H1 (cell line): ENCODE data around the gene STX7. TPM values are rescaled to one million over a fixed set of nuclear protein-coding genes. Genes with fewer than 3 reads are reported as not detected.

Source experiments
- CTCF ChIA-PET: fragments of 300-600 bp; sonication (Branson Sonifier 250); formaldehyde crosslinking; loops from one replicate; lab custom pipeline; 2021; ENCODE audit not compliant: partially characterized antibody; lab: Charles Lee
- POLR2A ChIA-PET: fragments of 300-600 bp; sonication (Branson Sonifier 250); formaldehyde crosslinking; loops from one replicate; lab custom pipeline; 2021; ENCODE audit warnings: inconsistent platforms; ENCODE audit not compliant: partially characterized antibody; lab: Charles Lee
- DNase-seq, 2 experiments: peaks; one replicate each; pipeline versions ENCODE4 v3.0.0 to v3.0.0-alpha.2; 2010 to 2022; ENCODE audit warnings: low spot score in 2 of 2, low read depth in 1 of 2, mixed read lengths in 1 of 2
- FAIRE-seq: peaks from 2 replicates; lab custom pipeline; 2011; peaks lifted over from hg19 to GRCh38; lab: Jason Lieb, UNC
- H2AFZ ChIP-seq: 2 replicates; pipeline ENCODE4 v1.8.1; 2012; ENCODE audit warnings: low read length, inconsistent platforms
- H2AK5ac ChIP-seq: 2 replicates; pipeline ENCODE4 v1.6.1; 2013; ENCODE audit warnings: low read depth, low read length
- H2BK120ac ChIP-seq: replicated peaks from 2 replicates; pipeline ENCODE3; 2013; ENCODE audit warnings: low read depth, low read length, inconsistent platforms
- H2BK12ac ChIP-seq: 2 replicates; pipeline ENCODE4 v1.6.1; 2013; ENCODE audit warnings: low read depth, low read length
- H2BK15ac ChIP-seq: 2 replicates; pipeline ENCODE4 v1.6.1; 2013; ENCODE audit warnings: low read length
- H2BK20ac ChIP-seq: 2 replicates; pipeline ENCODE4 v1.6.1; 2013; ENCODE audit warnings: low read length
- H2BK5ac ChIP-seq: 2 replicates; pipeline ENCODE4 v1.6.1; 2013; ENCODE audit warnings: low read depth, low read length
- H3K14ac ChIP-seq: 2 replicates; pipeline ENCODE4 v1.6.1; 2013; ENCODE audit warnings: inconsistent platforms; ENCODE audit not compliant: insufficient read length
- H3K18ac ChIP-seq: 2 replicates; pipeline ENCODE4 v1.6.1; 2013; ENCODE audit warnings: low read length; ENCODE audit errors: extremely low read depth
- H3K23ac ChIP-seq: 2 replicates; pipeline ENCODE4 v1.6.1; 2013; ENCODE audit warnings: inconsistent platforms; ENCODE audit not compliant: insufficient read length
- H3K23me2 ChIP-seq: 2 replicates; pipeline ENCODE4 v1.6.1; 2013; ENCODE audit warnings: low read depth, low read length
- H3K27ac ChIP-seq: 2 replicates; pipeline ENCODE4 v1.6.1; 2011; ENCODE audit warnings: low read depth, low read length, inconsistent platforms
- H3K27me3 ChIP-seq, 4 experiments: replicated peaks in 1 of 4; 1 replicate in 1 of 4; 2 replicates in 3 of 4; pipeline versions ENCODE4 v1.6.1 to v1.8.1; 2011 to 2013; ENCODE audit warnings: low read length in 3 of 4, mild to moderate bottlenecking in 3 of 4, inconsistent platforms in 2 of 4, mixed read lengths in 2 of 4, moderate library complexity in 1 of 4; ENCODE audit not compliant: control insufficient read depth in 3 of 4, insufficient read depth in 3 of 4; ENCODE audit errors: extremely low read depth in 1 of 4
- H3K36me3 ChIP-seq, 4 experiments: 2 replicates each; pipeline versions ENCODE4 v1.6.1 to v1.8.1; 2011 to 2013; ENCODE audit warnings: mild to moderate bottlenecking in 4 of 4, low read length in 3 of 4, moderate library complexity in 2 of 4, control low read depth in 1 of 4, inconsistent platforms in 1 of 4; ENCODE audit not compliant: insufficient read depth in 4 of 4, control insufficient read depth in 2 of 4
- H3K4ac ChIP-seq: replicated peaks from 2 replicates; pipeline ENCODE3; 2013; ENCODE audit warnings: low read length, low read depth, mixed read lengths, inconsistent platforms; ENCODE audit not compliant: insufficient read length
- H3K4me1 ChIP-seq, 4 experiments: replicated peaks in 1 of 4; 1 replicate in 1 of 4; 2 replicates in 3 of 4; pipeline versions ENCODE4 v1.6.1 to v1.8.1; 2011 to 2013; ENCODE audit warnings: low read length in 3 of 4, inconsistent platforms in 2 of 4, mixed read lengths in 1 of 4; ENCODE audit not compliant: insufficient read depth in 4 of 4, control insufficient read depth in 3 of 4
- H3K4me2 ChIP-seq, 2 experiments: 2 replicates each; pipeline versions ENCODE4 v1.6.1 to v1.8.1; 2011 to 2013; ENCODE audit warnings: low read depth in 2 of 2, low read length in 2 of 2, control low read depth in 1 of 2, inconsistent platforms in 1 of 2, mild to moderate bottlenecking in 1 of 2; ENCODE audit not compliant: insufficient read depth in 1 of 2
- H3K4me3 ChIP-seq, 4 experiments: fragments of 200-600, 300-600 bp in 1 of 4; sonication (generic), shearing (Covaris generic), sonication (Bioruptor Twin) in 1 of 4; 2 replicates each; pipeline versions ENCODE4 v1.5.1 to v1.8.1; 2011 to 2016; ENCODE audit warnings: low read length in 4 of 4, low read depth in 3 of 4, control low read depth in 2 of 4, inconsistent platforms in 2 of 4, mild to moderate bottlenecking in 2 of 4, mixed read lengths in 1 of 4, moderate library complexity in 1 of 4; ENCODE audit not compliant: insufficient read depth in 2 of 4; ENCODE audit errors: extremely low read depth in 1 of 4
- H3K56ac ChIP-seq: replicated peaks from 2 replicates; pipeline ENCODE3; 2013; ENCODE audit warnings: low read depth, mild to moderate bottlenecking, mixed read lengths, low read length, inconsistent platforms; ENCODE audit not compliant: insufficient read length
- H3K79me1 ChIP-seq: 2 replicates; pipeline ENCODE4 v1.6.1; 2013; ENCODE audit warnings: low read depth, low read length, control low read depth
- H3K79me2 ChIP-seq, 2 experiments: 2 replicates each; pipeline versions ENCODE4 v1.6.1 to v1.8.1; 2012 to 2013; ENCODE audit warnings: low read length in 2 of 2, mild to moderate bottlenecking in 2 of 2, inconsistent platforms in 1 of 2; ENCODE audit not compliant: insufficient read depth in 2 of 2, control insufficient read depth in 1 of 2
- H3K9ac ChIP-seq, 4 experiments: replicated peaks in 1 of 4; 1 replicate in 1 of 4; 2 replicates in 3 of 4; pipeline versions ENCODE4 v1.6.1 to v1.8.1; 2011 to 2013; ENCODE audit warnings: low read depth in 3 of 4, low read length in 3 of 4, control low read depth in 2 of 4, mild to moderate bottlenecking in 2 of 4, moderate library complexity in 2 of 4, inconsistent platforms in 1 of 4; ENCODE audit errors: extremely low read depth in 1 of 4
- H3K9me3 ChIP-seq, 2 experiments: 2 replicates each; pipeline versions ENCODE4 v1.6.1 to v1.8.1; 2012 to 2013; ENCODE audit warnings: mild to moderate bottlenecking in 2 of 2, moderate library complexity in 2 of 2, control low read depth in 1 of 2, inconsistent platforms in 1 of 2, low read depth in 1 of 2, low read length in 1 of 2, mixed read lengths in 1 of 2; ENCODE audit not compliant: insufficient read depth in 2 of 2
- H4K20me1 ChIP-seq, 2 experiments: replicated peaks in 1 of 2; 2 replicates each; pipeline versions ENCODE3 to v1.8.1; 2011 to 2013; ENCODE audit warnings: inconsistent platforms in 2 of 2, low read length in 2 of 2, mild to moderate bottlenecking in 1 of 2; ENCODE audit not compliant: insufficient read depth in 2 of 2, control insufficient read depth in 1 of 2
- H4K5ac ChIP-seq: 2 replicates; pipeline ENCODE4 v1.6.1; 2013; ENCODE audit warnings: low read length, low read depth, mixed read lengths, inconsistent platforms; ENCODE audit not compliant: insufficient read length
- H4K8ac ChIP-seq: 2 replicates; pipeline ENCODE4 v1.8.0; 2013; ENCODE audit warnings: mild to moderate bottlenecking, moderate library complexity, low read length, inconsistent platforms; ENCODE audit not compliant: insufficient read depth; ENCODE audit errors: extremely low read depth
- H4K91ac ChIP-seq: replicated peaks from 2 replicates; pipeline ENCODE3; 2013; ENCODE audit warnings: low read length, mixed read lengths, inconsistent platforms; ENCODE audit not compliant: insufficient read length
- CHD1 ChIP-seq: IDR thresholded peaks from 2 replicates; pipeline ENCODE4 v1.6.1; 2012; ENCODE audit warnings: low read depth, low read length, improper control_type of control experiment
- E2F6 ChIP-seq: IDR thresholded peaks from 2 replicates; pipeline ENCODE4 v1.6.1; 2012; ENCODE audit warnings: inconsistent platforms
- HDAC6 ChIP-seq: IDR thresholded peaks from one replicate; pipeline ENCODE4 v1.7.1; 2012; ENCODE audit warnings: low read depth, mild to moderate bottlenecking, inconsistent platforms, low read length, moderate library complexity
- JUND ChIP-seq: IDR thresholded peaks from 2 replicates; pipeline ENCODE4 v1.6.1; 2011; ENCODE audit warnings: mild to moderate bottlenecking, improper control_type of control experiment, low read length
- POU5F1 ChIP-seq: IDR thresholded peaks from 2 replicates; pipeline ENCODE4 v1.6.1; 2011; ENCODE audit warnings: low read depth, mild to moderate bottlenecking, low read length, moderate library complexity
- SIRT6 ChIP-seq: IDR thresholded peaks from one replicate; pipeline ENCODE4 v1.7.1; 2012; ENCODE audit warnings: low read length, inconsistent platforms
- SIX5 ChIP-seq: IDR thresholded peaks from 2 replicates; pipeline ENCODE4 v1.6.1; 2011; ENCODE audit warnings: mild to moderate bottlenecking, low read depth, low read length
- TCF12 ChIP-seq: IDR thresholded peaks from 2 replicates; pipeline ENCODE4 v1.6.1; 2011; ENCODE audit warnings: low read depth, mild to moderate bottlenecking, low read length
- WGBS, 2 experiments: shearing (Covaris generic) in 1 of 2; methylation state at CpG; one replicate each; pipeline versions ENCODE4 v1.1.6 to v1.1.7; 2013 to 2015; ENCODE audit warnings: low lambda C conversion rate in 2 of 2, mixed read lengths in 2 of 2, inconsistent platforms in 1 of 2, low coverage in 1 of 2, missing lambda C conversion rate in 1 of 2; ENCODE audit not compliant: insufficient replicate concordance in 2 of 2, insufficient coverage in 1 of 2, insufficient read length in 1 of 2; ENCODE audit errors: extremely low coverage in 1 of 2, missing lambda C conversion rate in 1 of 2; 5-methylcytosine and 5-hydroxymethylcytosine counted together
- polyA plus RNA-seq, 7 experiments: library from polyadenylated mRNA; depleted of rRNA in 3 of 7; stranded (reverse) in 5 of 7; unstranded in 2 of 7; fragments of >200 nt in 5 of 7; fragments of 200-250 nt in 2 of 7; gene quantifications; 1 replicate in 5 of 7; 2 replicates in 1 of 7; 4 replicates in 1 of 7; pipeline versions ENCODE4 v1.2.1 to v1.2.3, GENCODE V29; 2011 to 2013; ENCODE audit warnings: missing spikeins in 2 of 7, mixed read lengths in 2 of 7
- total RNA-seq: library from RNA; stranded (reverse); fragmentation: NEBNext Ultra II Directional; extraction: Animal tissue kit (Norgen Biotek cat#: 25700); gene quantifications from 2 replicates; pipeline ENCODE4 v1.2.1, GENCODE V29; 2021

Gene STX7
- total and polyA plus RNA-seq, 2 of the 8 experiments (the other 6 are each of a cell fraction or from before 2014, with no cell fraction given): 5.7 to 27.9 TPM

GRCh38 chr6:132527791-132528190 is 14.9 kb upstream of the STX7 start:
- H3K27me3 ChIP-seq: no peaks in the 10 kb centered on the region
- H4K8ac ChIP-seq: no peak overlapping the region
- no peaks in the 10 kb centered on the region for H3K23me2 ChIP-seq
- H2BK120ac ChIP-seq: no peak overlapping the region
- no peak overlapping the region for H3K4ac ChIP-seq
- no peak for DNase-seq
- no peak overlapping the region for H2BK12ac ChIP-seq
- no peak overlapping the region for H2AK5ac ChIP-seq
- H3K4me3 ChIP-seq: no peak overlapping the region
- H3K79me1 ChIP-seq: no peaks in the 10 kb centered on the region
- no peak overlapping the region for H4K91ac ChIP-seq
- H3K27ac ChIP-seq: no peak overlapping the region
- H3K18ac ChIP-seq: no peak overlapping the region
- H3K36me3 ChIP-seq: no peaks in the 10 kb centered on the region
- no peak overlapping the region for H3K56ac ChIP-seq
- no peak overlapping the region for H3K23ac ChIP-seq
- H2AFZ ChIP-seq: no peak overlapping the region
- no peak overlapping the region for H2BK5ac ChIP-seq
- H4K20me1 ChIP-seq: no peaks in the 10 kb centered on the region
- no peak overlapping the region for H3K4me2 ChIP-seq
- H3K9ac ChIP-seq: no peak overlapping the region
- ChIA-PET POLR2A (interaction anchor here (0.6 kb wide), 1 partner anchor 75 kb away, joined by 3 read pairs; no protein-coding TSS in a partner anchor), CTCF (interaction anchor here (1.0 to 3.0 kb wide), 8 partner anchors 10 to 271 kb away, joined by 3 to 11 read pairs (median 4); partner anchors contain the start of genes SLC18B1 and TAAR9)
- no peak overlapping the region for H4K5ac ChIP-seq
- H3K9me3 ChIP-seq: no peaks in the 10 kb centered on the region
- no peak for FAIRE-seq
- H2BK15ac ChIP-seq: no peak overlapping the region
- WGBS, 2 experiments: 90% methylated on average over 6 of the region's 6 CpGs; no CpG with 5 or more reads in 1 of the 2 experiments
- H2BK20ac ChIP-seq: no peak overlapping the region
- no peaks in the 10 kb centered on the region for H3K79me2 ChIP-seq
- peaks cover 0 to 2% (median 0%) of the 10 kb centered on the region in 4 experiments; a peak in 2 of 7 replicates for H3K4me1 ChIP-seq
- H3K14ac ChIP-seq: no peak overlapping the region
- TF ChIP-seq JUND (no peak), HDAC6 (no peak), SIX5 (no peak), TCF12 (no peak), SIRT6 (no peak), CHD1 (no peak), E2F6 (no peak), POU5F1 (no peak)
